Colon (tissue), 2 donors: ENCODE measurements around the gene CORO1C.
"Not testable (repeated sequence)": the region's sequence is repeated elsewhere in the genome, so short reads cannot be mapped to it uniquely, and the experiment has no call there.

ENCODE experiments used
- FAIRE-seq: peaks from 2 replicates; lab custom pipeline; 2012; peaks lifted over from hg19 to GRCh38; lab: Jason Lieb, UNC
- donor health status: control.
- donor health status: control.

The CORO1C gene

GRCh38 chr12:108731105-108731865 lies at the start of gene CORO1C:
TSS of gene CORO1C (minus strand) at chr12:108731518. CDS start at chr12:108701318, 30,200 bp downstream.
- no peak for FAIRE-seq

- no peak for FAIRE-seq
These were observed 48.8 kb upstream of the CORO1C start for GRCh38 chr12:108779998-108780688.

GRCh38 chr12:108778053-108778452 lies 46.7 kb upstream of the CORO1C start:
- no peak for FAIRE-seq

- FAIRE-seq = no peak
These were observed 45.8 kb upstream of the CORO1C start for GRCh38 chr12:108777156-108777555.

GRCh38 chr12:108773798-108774788 lies 42.8 kb upstream of the CORO1C start:
- no peak for FAIRE-seq

GRCh38 chr12:108772891-108773797 lies 41.8 kb upstream of the CORO1C start:
- no peak for FAIRE-seq

GRCh38 chr12:108772247-108772646 lies 40.9 kb upstream of the CORO1C start:
- no peak for FAIRE-seq

- FAIRE-seq = not testable (repeated sequence)
These were observed 40.5 kb upstream of the CORO1C start for GRCh38 chr12:108771835-108772234.

- FAIRE-seq = no peak
These were observed 39.6 kb upstream of the CORO1C start for GRCh38 chr12:108770963-108771362.

- no peak for FAIRE-seq
These were observed 39.0 kb upstream of the CORO1C start for GRCh38 chr12:108770269-108770829.

- no peak for FAIRE-seq
These were observed 37.5 kb upstream of the CORO1C start for GRCh38 chr12:108768591-108769500.

GRCh38 chr12:108766294-108766693 lies 35.0 kb upstream of the CORO1C start:
- no peak for FAIRE-seq

- no peak for FAIRE-seq
These were observed 34.0 kb upstream of the CORO1C start for GRCh38 chr12:108765289-108765764.

- FAIRE-seq = no peak
These were observed 33.4 kb upstream of the CORO1C start for GRCh38 chr12:108764540-108765288.

- FAIRE-seq = no peak
These were observed 29.9 kb upstream of the CORO1C start for GRCh38 chr12:108761226-108761625.

- FAIRE-seq = no peak
These were observed 28.6 kb upstream of the CORO1C start for GRCh38 chr12:108759924-108760323.

- no peak for FAIRE-seq
These were observed 26.5 kb upstream of the CORO1C start for GRCh38 chr12:108757856-108758255.

GRCh38 chr12:108756421-108756820 lies 25.1 kb upstream of the CORO1C start:
- no peak for FAIRE-seq

GRCh38 chr12:108755481-108755880 lies 24.2 kb upstream of the CORO1C start:
- FAIRE-seq = no peak
